ENCODE results near the gene STK10.
A peak's percentile ranks its signal among the peaks of the same experiment; 100 is the strongest.

Gene STK10

DNA sequence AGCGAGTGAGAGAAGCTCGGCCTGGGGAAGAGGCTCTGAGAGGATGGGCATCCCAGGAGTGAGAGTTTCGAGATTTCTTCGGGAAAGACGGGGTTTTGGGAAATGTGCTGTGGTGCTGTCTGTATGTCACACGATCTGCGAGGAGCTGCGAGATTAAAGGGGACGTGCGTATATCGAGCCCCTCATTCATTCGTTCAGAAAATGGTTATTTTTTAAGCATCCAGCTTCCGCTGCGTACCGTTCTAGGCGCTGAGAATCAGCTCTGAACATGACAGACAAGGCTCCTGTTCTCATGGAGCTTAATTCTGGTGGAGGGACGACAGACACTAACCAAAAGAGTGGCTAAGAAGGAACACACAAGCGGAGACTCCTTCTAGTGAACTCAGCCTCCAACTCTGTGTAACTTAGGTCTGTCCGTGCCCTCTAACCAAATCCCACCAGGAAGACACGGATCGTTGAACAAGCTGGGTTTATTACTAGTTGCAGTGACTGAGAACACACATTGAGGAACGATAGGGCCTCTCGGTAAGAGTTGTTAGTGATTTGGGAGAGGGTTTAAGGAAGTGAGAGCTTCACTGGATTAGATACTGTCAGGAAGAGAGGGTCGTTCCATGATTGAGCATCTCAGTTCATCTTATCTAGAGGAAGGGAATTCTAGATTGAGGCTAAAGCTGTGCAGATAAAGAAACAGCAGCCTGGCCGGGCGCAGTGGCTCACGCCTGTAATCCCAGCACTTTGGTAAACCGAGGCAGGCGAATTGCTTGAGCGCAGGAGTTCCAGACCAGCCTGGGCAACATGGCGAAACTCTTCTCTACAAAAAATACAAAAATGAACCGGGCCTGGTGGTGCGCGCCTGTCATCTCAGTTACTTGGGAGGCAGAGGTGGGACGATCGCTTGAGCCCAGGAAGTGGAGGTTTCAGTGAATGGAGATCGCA is 180.6 kb downstream of the STK10 start:
- no peak for DNase-seq (ENCODE audit: low spot score)

DNA sequence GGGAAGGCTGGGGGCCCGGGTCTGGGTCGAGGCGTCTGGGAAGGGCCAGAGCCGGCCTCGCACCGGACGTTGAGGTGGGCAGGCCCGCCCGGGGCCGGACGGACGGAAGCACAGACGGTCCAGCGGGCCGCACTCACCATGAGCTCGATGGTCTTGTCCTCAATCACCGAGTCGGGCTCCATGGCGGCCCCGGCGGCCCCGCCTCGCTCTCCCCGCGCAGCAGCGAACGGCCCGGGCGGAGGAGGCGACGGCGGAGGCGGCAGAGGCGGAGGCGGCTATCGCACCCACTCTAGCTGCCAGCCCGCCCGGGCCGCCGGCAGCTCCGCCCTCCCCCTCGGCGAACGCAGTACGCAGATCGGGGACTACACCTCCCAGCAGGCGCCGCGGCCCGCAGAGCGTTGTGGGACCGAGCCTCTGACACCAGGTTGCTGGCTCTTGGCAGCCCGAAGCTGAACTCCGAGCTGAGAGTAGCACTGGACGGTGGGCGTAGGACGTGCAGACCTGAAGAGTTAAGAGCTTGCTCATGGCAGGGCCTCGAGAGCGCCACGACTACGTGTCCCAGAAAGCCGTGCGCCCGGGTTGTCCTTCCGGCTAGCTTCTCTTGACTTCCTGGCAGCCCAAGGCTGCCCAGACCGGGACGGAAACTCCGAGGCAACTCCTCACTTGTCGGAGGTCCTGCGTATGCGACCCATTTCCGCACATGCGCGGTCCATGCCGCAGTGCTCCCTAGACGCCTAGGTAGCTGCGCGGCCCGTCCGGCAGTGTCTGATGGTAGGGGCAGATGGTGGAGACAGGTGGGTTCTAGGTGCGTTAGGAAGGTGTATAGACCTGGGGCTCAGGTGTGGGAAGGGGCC is 181.5 kb downstream of the STK10 start, which contains the start of gene FBXW11:
FBXW11 (minus strand) TSS at position 318 of the 854 bp plus-strand sequence; CDS start at position 182, 136 bp downstream.
- DNase-seq (ENCODE audit: low spot score) = peak; percentile 94

DNA sequence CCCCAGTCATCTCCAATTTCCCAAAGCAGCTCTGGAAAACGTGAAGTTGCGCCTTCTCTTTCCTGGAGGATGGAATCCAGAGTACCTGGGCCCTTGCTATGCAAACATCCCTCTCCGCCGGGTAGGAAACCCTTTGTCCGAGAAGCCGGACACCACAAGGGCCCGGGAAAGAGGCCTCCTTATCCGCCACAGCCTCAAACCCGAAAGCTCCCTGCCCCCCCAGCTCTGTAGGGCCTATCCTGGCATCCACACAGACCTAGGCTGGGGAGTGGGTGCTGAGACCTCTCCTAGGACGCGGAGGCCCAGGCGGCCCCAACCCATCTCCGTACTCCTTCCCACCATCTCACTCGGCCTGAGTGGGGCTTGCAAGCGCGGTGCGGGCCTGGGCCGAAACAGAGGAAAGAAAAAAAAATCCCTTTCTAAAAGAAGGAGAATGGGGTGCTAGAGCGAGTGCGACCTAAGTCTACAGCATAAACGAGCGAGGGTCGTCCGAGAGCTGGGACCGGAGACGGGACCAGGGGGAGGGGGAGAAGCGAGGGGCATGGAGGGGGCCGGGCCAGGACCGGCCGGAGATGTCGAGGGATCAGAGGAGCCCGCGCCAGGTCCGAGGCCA is 182.2 kb downstream of the STK10 start:
- peak; percentile 24 for DNase-seq (ENCODE audit: low spot score)

DNA sequence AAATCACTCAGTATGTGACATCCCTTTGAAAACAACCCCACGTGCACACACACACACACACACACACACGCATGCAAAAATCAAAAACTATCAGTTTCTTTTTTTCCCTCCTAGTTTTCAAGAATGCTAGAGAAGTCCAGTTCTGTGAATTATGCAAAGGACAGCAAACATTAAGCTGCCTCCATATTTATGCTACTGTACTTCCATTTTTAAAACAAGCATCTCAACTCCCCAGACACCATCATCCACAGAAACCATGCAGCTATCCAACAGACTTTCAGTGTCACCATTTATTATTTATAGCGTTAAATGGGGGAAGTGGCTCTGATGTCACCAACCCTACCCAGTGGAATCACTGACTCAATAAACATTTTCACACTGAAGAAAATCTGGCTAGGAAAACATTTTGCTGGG is 183.2 kb downstream of the STK10 start:
- no peak for DNase-seq (ENCODE audit: low spot score)

GRCh38 chr5:172003746-172004145 is 184.3 kb downstream of the STK10 start:
- DNase-seq (ENCODE audit: low spot score) = peak; percentile 26

DNA sequence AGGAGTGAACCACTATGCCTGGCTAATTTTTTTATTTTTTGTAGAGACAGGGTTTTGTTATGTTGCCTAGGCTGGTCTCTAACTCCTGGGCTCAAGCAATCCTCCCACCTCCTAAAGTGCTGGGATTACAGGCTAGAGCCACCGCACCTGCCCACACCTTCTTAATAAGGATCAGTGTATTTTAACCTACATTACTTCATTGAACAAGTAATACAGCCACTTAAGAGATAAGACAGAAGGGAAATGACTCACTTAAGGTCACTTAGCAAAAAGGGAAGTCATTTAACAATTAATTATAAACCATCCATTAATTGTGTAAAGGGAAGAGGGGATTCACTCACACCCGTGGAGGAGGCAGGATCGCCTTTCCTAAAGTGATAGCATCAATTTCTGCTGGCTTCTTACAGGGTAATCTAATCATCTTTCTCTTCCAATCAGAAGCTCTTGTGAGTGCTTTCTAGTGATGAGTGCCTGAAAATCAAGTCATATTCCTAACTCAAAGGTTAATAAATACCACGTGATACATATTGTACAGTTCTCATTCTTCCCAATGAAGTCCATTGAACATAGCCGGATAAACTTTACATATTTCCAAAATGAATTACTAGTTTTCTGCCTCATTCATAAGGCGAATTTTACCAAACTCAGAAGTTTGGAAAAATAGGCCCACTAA is 185.0 kb downstream of the STK10 start:
- DNase-seq (ENCODE audit: low spot score) = no peak

- DNase-seq (ENCODE audit: low spot score) = peak; percentile 29
Measured at GRCh38 chr5:172002310-172002709, 185.7 kb downstream of the STK10 start.

- DNase-seq (ENCODE audit: low spot score) = no peak
Measured at GRCh38 chr5:171999877-172000276, 188.1 kb downstream of the STK10 start.

- no peak for DNase-seq (ENCODE audit: low spot score)
Measured at GRCh38 chr5:171999100-171999499, 188.9 kb downstream of the STK10 start.

DNA sequence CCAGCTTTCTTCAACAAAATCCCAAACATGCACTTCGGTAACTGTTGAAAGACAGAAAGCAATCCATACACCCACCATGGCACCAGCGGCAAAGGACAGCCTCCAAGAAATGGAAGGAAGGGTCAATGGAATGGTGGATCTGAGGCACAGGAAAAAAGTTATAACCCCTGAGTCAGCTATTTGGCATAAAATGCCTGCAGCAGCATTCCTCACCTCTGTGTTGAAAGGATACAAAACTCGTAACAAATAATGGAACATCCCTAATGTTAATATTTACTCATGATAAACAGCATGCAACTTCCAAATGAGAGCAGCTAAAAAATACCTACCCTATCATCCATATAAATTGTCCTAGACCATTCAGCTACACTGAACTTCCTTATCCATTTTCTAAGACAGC is 191.0 kb downstream of the STK10 start:
- no peak for DNase-seq (ENCODE audit: low spot score)

- DNase-seq (ENCODE audit: low spot score) = no peak
Measured at GRCh38 chr5:171992813-171993212, 195.2 kb downstream of the STK10 start.

DNA sequence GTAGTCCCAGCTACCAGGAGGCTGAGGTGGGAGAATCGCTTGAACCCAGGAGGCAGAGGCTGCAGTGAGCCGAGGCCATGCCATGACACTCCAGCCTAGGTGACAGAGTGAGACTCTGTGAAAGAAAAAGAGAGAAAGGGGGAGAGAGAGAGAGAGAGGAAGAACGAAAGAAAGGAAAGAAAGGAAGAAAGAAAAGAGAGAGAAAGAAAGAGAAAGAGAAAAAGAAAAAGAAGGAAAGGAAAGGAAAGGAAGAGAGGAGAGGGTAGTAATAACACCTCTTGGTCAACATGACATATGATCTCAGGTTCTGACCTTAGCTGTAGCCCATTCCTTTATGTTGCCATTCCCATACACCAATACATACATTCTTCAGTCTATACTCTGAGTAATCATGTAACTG is 195.7 kb downstream of the STK10 start:
- DNase-seq (ENCODE audit: low spot score) = no peak

Measured in GM03348 (cell line).